Stimulated activated CD4-positive, alpha-beta T cell treated with anti-CD3 and anti-CD28 coated beads, Interleukin-15, amount 100 ng/mL, for 48 hours (primary cell): ENCODE results near the gene C1QTNF8.

Source experiments
- DNase-seq, 2 donors: peaks; one replicate each; pipeline ENCODE4 v3.0.0-alpha.2; 2020; ENCODE audit warnings: low read depth in 2 of 2

The C1QTNF8 gene

DNA sequence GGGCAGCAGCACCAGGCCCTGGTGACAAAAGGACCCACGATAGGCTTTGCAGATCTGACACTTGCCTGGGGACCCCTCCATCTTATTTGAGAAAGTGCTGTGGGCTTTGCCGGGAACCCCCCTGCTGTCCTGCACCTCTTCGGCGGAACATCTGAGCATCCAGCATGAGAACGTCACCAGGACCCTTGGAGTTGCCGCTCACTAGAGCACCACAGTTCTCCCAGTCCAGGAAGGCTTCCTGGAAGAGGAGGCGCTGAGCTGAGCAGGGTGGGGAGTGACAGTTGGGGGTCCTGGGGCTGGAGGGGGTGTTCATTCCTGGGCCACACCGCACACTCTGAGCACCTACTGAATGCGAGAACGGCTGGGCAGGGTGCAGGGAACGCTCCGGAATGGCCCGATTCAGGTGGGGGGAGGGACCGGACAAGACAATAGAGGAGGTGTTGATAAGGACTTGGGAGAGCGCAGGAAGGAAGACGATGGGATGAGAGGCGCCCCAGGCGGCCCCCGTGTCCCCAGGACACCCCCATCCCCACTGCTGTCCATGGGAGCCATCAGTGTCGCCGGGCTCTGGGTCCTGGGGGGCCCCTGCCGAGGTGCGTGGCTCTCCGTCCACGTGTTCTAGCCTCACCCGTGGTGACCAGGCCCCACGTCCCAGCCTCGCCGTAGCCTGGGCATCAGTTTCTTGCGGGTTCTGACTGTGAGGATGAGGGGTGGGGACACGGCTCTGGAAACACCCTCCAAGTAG, 32.1 kb upstream of the C1QTNF8 start:
- DNase-seq: no peak

DNA sequence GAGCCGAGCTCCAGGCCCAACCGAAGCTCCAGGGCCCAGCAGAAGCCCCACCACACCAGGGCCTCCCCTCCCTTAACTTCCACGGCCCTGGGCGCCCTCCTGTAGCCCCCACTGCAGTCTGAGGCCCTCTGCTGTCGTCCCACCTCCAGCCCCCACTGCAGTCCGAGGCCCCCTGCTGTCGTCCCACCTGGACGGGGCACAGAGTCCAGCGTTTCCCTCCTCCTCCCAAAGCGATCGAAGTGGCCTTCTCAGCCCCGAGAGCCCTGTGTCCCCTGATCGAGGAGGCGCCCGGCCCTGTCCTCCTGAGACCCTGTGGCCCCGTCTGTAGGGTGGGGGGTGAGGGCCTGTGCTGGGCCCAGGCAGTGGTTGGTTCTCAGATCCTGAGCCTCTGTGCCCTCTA, 31.1 kb upstream of the C1QTNF8 start:
- DNase-seq: no peak

- DNase-seq: no peak
Measured at GRCh38 chr16:1126586-1126985, 30.5 kb upstream of the C1QTNF8 start.

- no peak for DNase-seq
Measured at GRCh38 chr16:1126044-1126443, 30.0 kb upstream of the C1QTNF8 start.

GRCh38 chr16:1125471-1125870, 29.4 kb upstream of the C1QTNF8 start:
- DNase-seq: no peak

GRCh38 chr16:1124795-1125194, 28.8 kb upstream of the C1QTNF8 start:
- DNase-seq: no peak

DNA sequence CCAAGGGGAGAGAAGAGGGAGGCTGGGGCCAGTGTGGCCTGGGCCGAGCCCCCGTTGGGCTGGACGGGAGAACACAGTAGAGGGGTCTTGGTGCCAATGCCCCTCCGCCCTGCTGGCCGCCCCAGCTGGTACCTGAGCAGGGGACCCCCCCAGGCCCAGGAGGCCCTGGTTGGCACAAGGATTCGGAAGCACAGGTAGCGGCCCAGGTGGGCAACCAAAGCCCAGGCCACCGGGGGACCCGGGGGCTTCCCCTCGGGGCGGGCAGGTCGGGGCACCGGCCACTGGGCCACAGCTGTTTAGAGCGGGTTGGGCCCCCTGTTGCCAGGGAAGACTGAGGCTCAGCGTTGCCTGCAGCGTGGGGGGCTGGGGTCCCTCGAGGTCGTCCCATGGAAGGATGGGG, 28.2 kb upstream of the C1QTNF8 start:
- DNase-seq: no peak

- DNase-seq: no peak
Measured at GRCh38 chr16:1123525-1124230, 27.6 kb upstream of the C1QTNF8 start.

DNA sequence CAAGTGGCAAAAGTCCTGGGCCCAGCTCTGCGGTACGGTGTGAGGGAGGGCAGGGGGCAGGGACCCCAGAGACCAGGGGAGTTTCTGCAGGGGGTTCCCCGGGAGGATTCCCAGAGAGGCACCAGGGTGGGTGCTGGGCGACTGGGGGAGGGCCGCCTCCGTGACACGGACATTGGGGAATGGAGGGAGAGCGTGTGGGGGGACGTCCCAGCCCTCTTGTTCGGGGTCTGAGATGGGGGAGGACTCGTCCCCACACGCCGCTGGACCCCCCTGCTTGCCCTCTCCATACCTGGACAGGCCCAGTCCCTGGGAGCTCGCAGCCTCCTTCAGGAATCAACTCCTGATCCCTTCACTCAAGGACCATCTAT, 26.3 kb upstream of the C1QTNF8 start:
- no peak for DNase-seq

- no peak for DNase-seq
Measured at GRCh38 chr16:1121601-1122397, 25.8 kb upstream of the C1QTNF8 start.

DNA sequence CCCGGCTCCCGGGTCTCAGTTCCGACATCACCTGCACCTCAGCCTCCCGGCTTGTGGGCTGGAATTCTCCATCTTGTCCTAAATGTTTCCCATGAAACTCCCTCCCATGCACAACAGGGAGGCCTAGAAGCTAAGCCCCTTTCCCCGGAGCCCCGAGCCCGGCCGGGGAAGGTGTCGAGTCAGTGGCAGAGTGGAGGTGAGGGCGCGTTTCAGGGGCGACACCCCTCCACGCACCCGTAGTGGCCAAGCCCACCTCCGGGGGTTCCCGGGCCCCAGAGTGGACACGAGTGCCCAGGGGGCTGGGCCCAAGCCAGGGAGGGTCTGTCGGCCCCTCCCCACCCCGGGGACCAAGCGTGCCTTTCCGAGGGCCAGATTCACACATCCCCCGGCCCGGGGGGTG, 25.0 kb upstream of the C1QTNF8 start:
- DNase-seq: no peak

DNA sequence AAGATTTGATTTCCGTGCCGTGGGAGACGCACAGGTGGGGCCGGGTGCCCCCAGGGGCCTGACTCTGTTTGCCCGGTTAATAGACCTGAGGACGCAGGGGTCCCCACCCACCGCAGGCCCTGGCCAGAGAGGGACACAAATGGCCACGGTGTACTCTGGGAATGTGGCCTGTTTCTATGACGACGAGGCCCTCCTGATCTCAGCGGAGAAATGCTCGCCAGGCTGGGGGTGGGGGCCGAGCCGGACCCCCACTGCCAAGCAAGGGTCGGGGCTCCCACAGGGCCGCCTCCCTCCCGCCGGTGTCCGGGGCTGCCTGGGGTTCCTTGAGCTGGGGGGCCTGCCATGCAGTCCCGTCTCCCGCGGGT, 24.5 kb upstream of the C1QTNF8 start:
- no peak for DNase-seq

GRCh38 chr16:1119766-1120576, 23.9 kb upstream of the C1QTNF8 start:
- DNase-seq: no peak

- no peak for DNase-seq
Measured at GRCh38 chr16:1119129-1119528, 23.1 kb upstream of the C1QTNF8 start.

DNA sequence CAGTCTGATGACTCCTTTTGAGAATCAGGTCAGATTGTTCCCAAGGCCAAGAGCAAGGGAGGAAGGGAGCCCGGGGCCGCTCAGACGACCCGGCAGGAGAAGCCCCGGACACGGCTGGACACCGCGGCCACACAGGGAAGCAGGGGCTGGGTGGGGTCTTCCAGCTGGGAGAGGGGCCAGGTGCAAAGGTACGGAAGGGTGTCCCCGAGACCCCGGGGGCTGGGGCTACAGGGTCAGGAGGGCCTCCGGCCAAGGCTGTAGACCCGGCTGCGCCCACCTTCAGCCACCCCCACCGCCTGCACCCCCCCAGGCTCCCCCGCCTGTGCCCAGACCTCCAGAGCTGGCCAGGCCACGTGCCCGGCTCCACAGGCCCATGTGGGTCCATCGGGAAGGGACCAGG, 21.9 kb upstream of the C1QTNF8 start:
- DNase-seq: no peak

DNA sequence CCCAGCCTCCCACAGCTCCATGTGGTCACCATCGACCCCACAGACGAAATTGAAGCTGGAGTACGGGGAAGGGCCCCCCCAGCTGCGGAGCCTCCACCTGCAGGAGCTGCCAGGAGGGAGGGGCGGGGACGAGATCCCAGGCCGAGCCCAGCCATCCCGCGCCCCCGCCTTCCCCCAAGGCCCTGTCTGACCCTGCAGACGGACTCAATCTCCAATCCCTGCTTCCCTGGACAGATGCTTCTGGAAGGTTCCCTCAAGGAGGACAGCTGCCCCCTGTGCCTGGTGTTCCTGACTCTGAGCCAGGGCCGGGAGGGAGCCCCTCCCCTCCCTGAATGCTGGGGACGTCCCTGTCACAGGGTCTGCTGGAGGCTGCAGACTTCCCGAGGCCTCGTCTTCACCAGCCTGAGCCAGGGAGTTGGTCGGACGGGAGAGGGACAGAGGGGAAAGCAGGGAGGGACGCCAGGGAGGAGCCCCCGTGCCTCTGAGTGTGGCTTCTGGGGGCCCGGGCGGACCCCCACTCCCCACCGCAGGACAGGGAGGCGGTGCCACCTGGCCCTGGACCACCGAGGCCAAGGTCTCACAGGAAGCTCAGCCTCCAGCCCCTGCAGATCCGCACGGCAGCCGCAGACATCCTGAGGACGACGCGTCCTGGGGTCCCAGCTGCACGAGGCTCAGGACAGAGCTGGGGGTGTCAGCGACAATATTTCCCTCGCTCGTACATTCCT, 21.3 kb upstream of the C1QTNF8 start:
- no peak for DNase-seq

GRCh38 chr16:1116693-1117077, 20.6 kb upstream of the C1QTNF8 start:
- no peak for DNase-seq

GRCh38 chr16:1113889-1114526, 18.0 kb upstream of the C1QTNF8 start:
- no peak for DNase-seq

GRCh38 chr16:1113489-1113888, 17.4 kb upstream of the C1QTNF8 start:
- DNase-seq: no peak

GRCh38 chr16:1112506-1113184, 16.6 kb upstream of the C1QTNF8 start:
- DNase-seq: no peak
